Measurements from ENCODE around the gene CAPZB. TPM values are rescaled to one million over a fixed set of nuclear protein-coding genes. Genes with fewer than 3 reads are reported as not detected.

The CAPZB gene
- total RNA-seq, 4 donors from 2014 or later, result 127 to 404 (median 136) TPM

DNA sequence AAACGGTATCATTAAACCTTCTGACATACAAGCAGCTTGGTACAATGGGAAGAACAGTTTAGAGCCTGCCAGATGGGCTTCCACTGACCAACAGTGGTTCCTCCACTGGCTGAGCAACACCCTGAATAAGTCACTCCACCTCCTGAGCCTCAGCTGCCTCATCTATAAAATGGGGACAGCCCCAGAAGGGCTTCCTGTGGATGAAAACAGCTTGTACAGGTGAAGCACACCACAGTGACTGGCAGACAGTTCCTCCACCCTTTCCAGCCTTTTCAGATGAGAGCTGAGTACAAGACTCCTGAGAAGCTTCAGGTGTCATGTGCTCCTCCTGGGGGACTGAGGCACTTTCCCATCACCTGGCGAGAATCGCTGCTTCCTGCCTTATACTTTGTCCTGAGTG lies 2.1 kb downstream of the CAPZB start:
- no peak for DNase-seq
- in situ Hi-C loops (cut with MboI; ENCODE audit: low pct_ligation_motif_present in 1 of 4, low pct_unique_long_range_greater_than_20kb in 1 of 4, low sequenced_read_pairs in 3 of 4) (loop anchor here (10.0 to 25.0 kb wide), 3 partner anchors 88 to 179 kb away; partner anchors contain the start of gene HTR6 (in 1 of the 4)), intact Hi-C loops (cut with DNase I; ENCODE audit: low total_unique reads) (loop anchor here (5.0 to 10.0 kb wide), 3 partner anchors 48 to 159 kb away; partner anchors contain the start of gene NBL1)
- Histone ChIP-seq H3K36me3 (no peaks in the 10 kb centered on the region), H3K9me3 (no peaks in the 10 kb centered on the region), H3K27me3 (no peaks in the 10 kb centered on the region), H3K27ac (peak overlapping the region; percentile 99 to 100 (median 100)), H3K4me3 (peak overlapping the region in 3 of 4 donors; percentile 66 to 100 (median 99)), H3K4me1 (peaks cover 55 to 85% (median 74%) of the 10 kb centered on the region in 4 donors)
- WGBS, 2 donors (ENCODE audit: low coverage in 1 of 2), result 0 to 58% methylated on average over 1 to 3 of the region's 3 CpGs
- TF ChIP-seq POLR2AphosphoS5 (IDR thresholded peaks at IDR 0.05) (no peak), EP300 (IDR thresholded peaks at IDR 0.05; ENCODE audit: low read depth) (no peak), POLR2A (IDR thresholded peaks at IDR 0.05) (no peak)
- TF ChIP-seq, protein P1, sequence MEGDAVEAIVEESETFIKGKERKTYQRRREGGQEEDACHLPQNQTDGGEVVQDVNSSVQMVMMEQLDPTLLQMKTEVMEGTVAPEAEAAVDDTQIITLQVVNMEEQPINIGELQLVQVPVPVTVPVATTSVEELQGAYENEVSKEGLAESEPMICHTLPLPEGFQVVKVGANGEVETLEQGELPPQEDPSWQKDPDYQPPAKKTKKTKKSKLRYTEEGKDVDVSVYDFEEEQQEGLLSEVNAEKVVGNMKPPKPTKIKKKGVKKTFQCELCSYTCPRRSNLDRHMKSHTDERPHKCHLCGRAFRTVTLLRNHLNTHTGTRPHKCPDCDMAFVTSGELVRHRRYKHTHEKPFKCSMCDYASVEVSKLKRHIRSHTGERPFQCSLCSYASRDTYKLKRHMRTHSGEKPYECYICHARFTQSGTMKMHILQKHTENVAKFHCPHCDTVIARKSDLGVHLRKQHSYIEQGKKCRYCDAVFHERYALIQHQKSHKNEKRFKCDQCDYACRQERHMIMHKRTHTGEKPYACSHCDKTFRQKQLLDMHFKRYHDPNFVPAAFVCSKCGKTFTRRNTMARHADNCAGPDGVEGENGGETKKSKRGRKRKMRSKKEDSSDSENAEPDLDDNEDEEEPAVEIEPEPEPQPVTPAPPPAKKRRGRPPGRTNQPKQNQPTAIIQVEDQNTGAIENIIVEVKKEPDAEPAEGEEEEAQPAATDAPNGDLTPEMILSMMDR (IDR thresholded peaks at IDR 0.05), result no peak

DNA sequence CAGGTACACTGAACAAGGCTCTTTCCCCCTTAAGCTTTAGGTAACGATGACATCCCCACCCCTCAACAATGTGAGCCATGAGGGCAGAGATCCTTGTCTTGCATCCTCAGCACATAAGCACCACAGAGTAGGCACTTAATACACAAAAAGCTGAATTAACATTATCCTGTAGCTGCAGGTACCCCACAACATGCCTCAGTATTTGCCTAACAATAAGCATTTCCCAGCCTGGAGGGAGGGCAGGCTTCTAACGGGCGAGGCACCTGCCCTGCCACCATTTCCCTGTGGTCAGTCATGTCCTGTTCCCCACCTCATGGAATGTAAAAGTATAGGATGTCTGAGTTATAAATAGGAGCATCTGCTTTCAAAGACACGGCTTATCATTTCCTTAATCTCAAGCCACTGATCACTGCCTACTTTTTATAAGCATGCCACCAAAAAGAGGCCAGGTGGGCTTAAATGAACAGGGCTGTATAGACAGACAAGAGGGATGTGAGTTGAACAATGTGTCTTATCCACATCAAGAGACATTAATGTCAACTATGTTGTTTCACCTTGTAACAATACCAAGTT lies 3.4 kb downstream of the CAPZB start:
- Histone ChIP-seq H3K4me1 (peaks cover 51 to 85% (median 78%) of the 10 kb centered on the region in 4 donors), H3K4me3 (peak overlapping the region in 1 of 4 donors; percentile 6), H3K27me3 (no peaks in the 10 kb centered on the region), H3K9me3 (no peaks in the 10 kb centered on the region), H3K27ac (peak overlapping the region; percentile 11 to 100 (median 100)), H3K36me3 (no peaks in the 10 kb centered on the region)
- TF ChIP-seq, protein P1 (IDR thresholded peaks at IDR 0.05), result no peak
- TF ChIP-seq POLR2A (IDR thresholded peaks at IDR 0.05) (no peak), EP300 (IDR thresholded peaks at IDR 0.05; ENCODE audit: low read depth) (no peak), POLR2AphosphoS5 (IDR thresholded peaks at IDR 0.05) (no peak)
- 72% methylated on average over 4 of the region's 4 CpGs; no CpG with 5 or more reads in 1 of the 2 donors for WGBS, 2 donors (ENCODE audit: low coverage in 1 of 2)
- intact Hi-C loops (cut with DNase I; ENCODE audit: low total_unique reads) (loop anchor here (5.0 to 10.0 kb wide), 3 partner anchors 47 to 160 kb away; partner anchors contain the start of gene NBL1), in situ Hi-C loops (cut with MboI; ENCODE audit: low pct_ligation_motif_present in 1 of 4, low pct_unique_long_range_greater_than_20kb in 1 of 4, low sequenced_read_pairs in 3 of 4) (loop anchor here (10.0 to 25.0 kb wide), 3 partner anchors 87 to 180 kb away; partner anchors contain the start of gene HTR6 (in 1 of the 4))
- DNase-seq, result no peak

DNA sequence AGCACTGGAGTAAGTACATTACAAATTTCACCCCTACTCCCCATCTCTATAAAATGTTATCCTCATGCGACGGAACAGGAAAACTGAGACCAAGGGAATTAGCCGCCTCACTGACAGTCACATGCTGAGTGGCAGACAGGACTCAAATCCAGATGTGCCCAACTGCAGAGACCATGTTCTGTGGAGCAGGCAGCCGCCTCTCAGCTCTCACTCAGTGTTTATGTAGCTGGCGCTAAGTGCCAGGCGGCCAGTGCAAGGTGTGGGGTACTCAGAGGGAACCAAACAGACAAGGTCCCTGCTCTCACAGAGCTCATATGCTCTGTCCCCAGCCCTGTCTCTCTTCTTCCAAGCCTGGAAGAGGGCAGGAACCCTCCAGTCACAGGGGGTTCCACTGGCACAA lies 5.1 kb downstream of the CAPZB start:
- peak overlapping the region; percentile 10 to 100 (median 66) for H3K27ac ChIP-seq
- TF ChIP-seq, protein P1 (IDR thresholded peaks at IDR 0.05), result no peak
- TF ChIP-seq POLR2A (IDR thresholded peaks at IDR 0.05) (no peak), POLR2AphosphoS5 (IDR thresholded peaks at IDR 0.05) (no peak), EP300 (IDR thresholded peaks at IDR 0.05; ENCODE audit: low read depth) (no peak)
- peaks cover 62 to 93% (median 86%) of the 10 kb centered on the region in 4 donors for H3K4me1 ChIP-seq
- H3K4me3 ChIP-seq, result no peak overlapping the region
- WGBS, 2 donors (ENCODE audit: low coverage in 1 of 2), result 87 to 88% methylated on average over 3 to 6 of the region's 6 CpGs
- H3K36me3 ChIP-seq, result no peaks in the 10 kb centered on the region
- intact Hi-C loops (cut with DNase I; ENCODE audit: low total_unique reads), result loop anchor here (5.0 to 10.0 kb wide), 3 partner anchors 45 to 162 kb away; partner anchors contain the start of gene NBL1
- H3K9me3 ChIP-seq, result no peaks in the 10 kb centered on the region
- H3K27me3 ChIP-seq, result no peaks in the 10 kb centered on the region
- in situ Hi-C loops (cut with MboI; ENCODE audit: low pct_ligation_motif_present in 1 of 4, low pct_unique_long_range_greater_than_20kb in 1 of 4, low sequenced_read_pairs in 3 of 4), result loop anchor here (10.0 to 25.0 kb wide), 3 partner anchors 85 to 182 kb away; partner anchors contain the start of gene HTR6 (in 1 of the 4)
- no peak for DNase-seq

DNA sequence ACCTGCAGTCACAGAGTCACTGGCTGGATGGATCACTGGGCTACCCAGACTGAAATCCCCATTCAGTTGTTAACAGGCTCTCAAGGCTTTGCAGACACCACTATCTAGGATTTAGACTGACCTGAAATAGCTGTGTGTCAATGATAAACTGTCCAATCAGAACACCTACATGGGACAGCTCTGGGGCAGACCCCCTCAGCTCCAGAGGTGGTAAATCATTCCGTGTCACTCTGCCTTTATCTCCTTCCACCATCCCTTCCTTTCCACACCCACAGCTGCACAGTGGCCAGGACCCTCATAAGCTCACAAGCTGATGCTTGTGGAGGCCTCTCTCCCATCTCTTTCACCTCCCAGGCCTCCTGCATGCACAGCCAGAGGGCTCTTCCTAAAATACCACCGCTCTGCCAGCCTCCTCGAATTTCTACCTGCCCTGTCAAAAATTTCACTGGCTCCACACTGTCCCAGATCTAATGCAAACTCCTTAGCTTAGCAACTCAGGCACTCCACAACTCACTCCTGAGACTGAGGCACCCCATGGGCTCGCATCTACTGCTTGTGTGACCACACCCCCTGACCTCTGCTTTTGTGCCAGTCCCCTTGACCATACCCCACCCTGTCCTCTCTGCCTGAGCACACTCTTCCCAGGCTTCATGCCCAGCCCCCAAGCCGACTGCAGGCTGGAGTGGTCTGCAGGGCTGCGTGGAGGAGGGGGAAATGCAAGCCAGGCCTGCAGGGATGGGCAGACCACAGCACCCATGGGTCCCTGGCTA lies 5.8 kb downstream of the CAPZB start:
- 40 to 66% methylated on average over 1 to 6 of the region's 6 CpGs for WGBS, 2 donors (ENCODE audit: low coverage in 1 of 2)
- H3K27ac ChIP-seq, result peak overlapping the region in 3 of 4 donors; percentile 45 to 100 (median 100)
- intact Hi-C loops (cut with DNase I; ENCODE audit: low total_unique reads), result loop anchor here (5.0 to 10.0 kb wide), 3 partner anchors 45 to 163 kb away; partner anchors contain the start of gene NBL1

More for the DNA sequence above, 5.8 kb downstream of the CAPZB start:
- Histone ChIP-seq H3K36me3 (no peaks in the 10 kb centered on the region), H3K4me1 (peaks cover 62 to 98% (median 90%) of the 10 kb centered on the region in 4 donors), H3K9me3 (no peaks in the 10 kb centered on the region), H3K4me3 (no peak overlapping the region), H3K27me3 (no peaks in the 10 kb centered on the region)
- in situ Hi-C loops (cut with MboI; ENCODE audit: low pct_ligation_motif_present in 1 of 4, low pct_unique_long_range_greater_than_20kb in 1 of 4, low sequenced_read_pairs in 3 of 4), result loop anchor here (10.0 to 25.0 kb wide), 3 partner anchors 85 to 183 kb away; partner anchors contain the start of gene HTR6 (in 1 of the 4)
- TF ChIP-seq, protein P1 (IDR thresholded peaks at IDR 0.05), result no peak
- TF ChIP-seq EP300 (IDR thresholded peaks at IDR 0.05; ENCODE audit: low read depth) (no peak), POLR2AphosphoS5 (IDR thresholded peaks at IDR 0.05) (no peak), POLR2A (IDR thresholded peaks at IDR 0.05) (no peak)
- no peak for DNase-seq

All from transverse colon (tissue), 4 donors.